Mesendoderm (in vitro differentiated cells): ENCODE measurements around the gene KRIT1.

Experiments
- DNase-seq: peaks from one replicate; pipeline ENCODE4 v3.0.0; 2013
- H2AK5ac ChIP-seq: 2 replicates; pipeline ENCODE4 v1.6.1; 2013; ENCODE audit warnings: low read length, inconsistent platforms
- H2BK120ac ChIP-seq: 2 replicates; pipeline ENCODE4 v1.6.1; 2013; ENCODE audit warnings: low read depth, mild to moderate bottlenecking, low read length, moderate library complexity, mixed read lengths
- H2BK15ac ChIP-seq: replicated peaks from 2 replicates; pipeline ENCODE4 v1.6.1; 2013; ENCODE audit warnings: low read depth, mild to moderate bottlenecking, moderate library complexity
- H2BK5ac ChIP-seq: 2 replicates; pipeline ENCODE4 v1.6.1; 2013; ENCODE audit warnings: low read length, inconsistent platforms
- H3K18ac ChIP-seq: 2 replicates; pipeline ENCODE4 v1.6.1; 2013; ENCODE audit warnings: mild to moderate bottlenecking, low read length, mixed read lengths
- H3K23ac ChIP-seq: one replicate; pipeline ENCODE4 v1.6.1; 2013; ENCODE audit warnings: low read length
- H3K27ac ChIP-seq: 2 replicates; pipeline ENCODE4 v1.5.1; 2013; ENCODE audit warnings: low read depth, mild to moderate bottlenecking, inconsistent platforms, low read length, moderate library complexity
- H3K27me3 ChIP-seq: 2 replicates; pipeline ENCODE4 v1.6.1; 2013; ENCODE audit warnings: low read length, control low read depth, mild to moderate bottlenecking, inconsistent platforms; ENCODE audit not compliant: insufficient read depth, poor library complexity
- H3K36me3 ChIP-seq: 2 replicates; pipeline ENCODE4 v1.6.1; 2013; ENCODE audit warnings: low read length, inconsistent platforms; ENCODE audit not compliant: control insufficient read depth, insufficient read depth
- H3K4ac ChIP-seq: one replicate; pipeline ENCODE4 v1.6.1; 2013; ENCODE audit warnings: low read depth, mild to moderate bottlenecking, low read length, moderate library complexity
- H3K4me1 ChIP-seq: 2 replicates; pipeline ENCODE4 v1.6.1; 2013; ENCODE audit warnings: low read depth, low read length, inconsistent platforms; ENCODE audit not compliant: control insufficient read depth
- H3K4me2 ChIP-seq: 2 replicates; pipeline ENCODE4 v1.6.1; 2013; ENCODE audit warnings: low read length
- H3K4me3 ChIP-seq: 2 replicates; pipeline ENCODE4 v1.5.1; 2013; ENCODE audit warnings: mild to moderate bottlenecking, low read length
- H3K56ac ChIP-seq: one replicate; pipeline ENCODE4 v1.6.1; 2013; ENCODE audit warnings: low read length
- H3K79me1 ChIP-seq: 2 replicates; pipeline ENCODE4 v1.6.1; 2013; ENCODE audit warnings: low read length, inconsistent platforms
- H3K79me2 ChIP-seq: 2 replicates; pipeline ENCODE4 v1.6.1; 2013; ENCODE audit warnings: mild to moderate bottlenecking, low read length; ENCODE audit not compliant: control insufficient read depth, insufficient read depth
- H3K9ac ChIP-seq: 2 replicates; pipeline ENCODE4 v1.6.1; 2013; ENCODE audit warnings: low read length, inconsistent platforms
- H4K5ac ChIP-seq: one replicate; pipeline ENCODE4 v1.6.1; 2013; ENCODE audit warnings: low read length
- H4K8ac ChIP-seq: one replicate; pipeline ENCODE4 v1.6.1; 2013; ENCODE audit warnings: low read depth, mild to moderate bottlenecking, control low read depth, low read length, moderate library complexity
- WGBS: extraction: QIAGEN DNeasy Blood & Tissue Kit; methylation state at CpG from one replicate; pipeline ENCODE4 v1.1.7; 2013; ENCODE audit warnings: low lambda C conversion rate, missing lambda C conversion rate; ENCODE audit not compliant: insufficient coverage; ENCODE audit errors: extremely low coverage; 5-methylcytosine and 5-hydroxymethylcytosine counted together

The KRIT1 gene

DNA sequence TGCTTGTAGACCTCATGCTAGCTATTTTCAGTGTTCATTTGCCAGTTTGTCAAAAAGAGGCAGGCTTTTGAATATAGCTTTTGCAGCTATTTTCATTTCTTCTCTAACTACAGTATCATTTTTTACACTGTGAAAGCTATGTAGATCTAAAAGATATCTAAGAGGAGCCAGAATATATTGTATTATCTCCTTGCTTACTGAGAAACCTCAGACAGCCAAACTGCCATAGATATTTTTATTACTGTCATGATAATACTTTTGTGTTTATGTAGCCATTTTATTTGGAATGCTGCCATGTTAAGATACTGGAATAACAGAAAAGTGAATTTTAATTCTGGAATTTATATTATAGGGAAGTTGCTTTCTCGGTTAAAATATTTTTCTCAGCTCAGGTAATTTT is 37.2 kb upstream of the KRIT1 start:
- Histone ChIP-seq H2BK120ac (no peak overlapping the region), H3K79me1 (peaks cover 10% of the 10 kb centered on the region), H2BK15ac (no peak overlapping the region), H3K79me2 (peaks cover 6% of the 10 kb centered on the region), H3K4me1 (peaks cover 7% of the 10 kb centered on the region), H3K4ac (no peak overlapping the region), H3K27me3 (no peaks in the 10 kb centered on the region), H3K4me2 (no peak overlapping the region), H3K23ac (no peak overlapping the region), H2BK5ac (no peak overlapping the region), H4K5ac (no peak overlapping the region), H3K18ac (no peak overlapping the region), H4K8ac (no peak overlapping the region), H3K36me3 (no peaks in the 10 kb centered on the region), H3K4me3 (no peak overlapping the region), H3K27ac (no peak overlapping the region), H2AK5ac (no peak overlapping the region), H3K9ac (no peak overlapping the region), H3K56ac (no peak overlapping the region)
- DNase-seq, result no peak
- WGBS, result no CpG with 5 or more reads among the region's 1 CpG

DNA sequence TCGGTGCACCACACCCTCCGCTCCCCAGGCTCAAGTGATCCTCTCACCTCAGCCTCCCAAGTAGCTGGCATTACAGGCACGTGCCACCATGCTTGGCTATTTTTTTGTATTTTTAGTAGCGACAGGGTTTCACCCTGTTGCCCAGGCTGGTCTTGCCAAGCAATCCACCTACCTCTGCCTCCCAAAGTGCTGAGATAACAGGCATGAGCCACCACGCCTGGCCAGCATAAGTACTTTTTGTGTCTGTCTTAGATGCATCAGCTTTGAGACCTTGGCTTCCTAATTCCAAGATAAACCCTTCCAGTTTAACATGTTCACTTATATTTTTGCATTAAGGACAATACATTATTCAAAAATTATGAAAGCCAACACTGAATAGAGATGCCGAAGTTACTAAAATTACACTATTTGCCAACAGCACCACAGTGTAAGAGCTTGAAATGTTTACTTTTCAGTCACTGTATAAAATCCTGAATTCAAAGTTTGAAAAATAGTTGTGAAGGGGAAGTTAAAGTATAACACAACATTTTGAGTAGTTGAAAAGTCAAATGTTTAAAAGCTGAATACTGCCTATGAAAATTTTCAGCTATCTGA is 36.6 kb upstream of the KRIT1 start:
- H2BK120ac ChIP-seq, result no peak overlapping the region
- no peak overlapping the region for H2BK5ac ChIP-seq
- H3K4me2 ChIP-seq, result no peak overlapping the region
- H2AK5ac ChIP-seq, result no peak overlapping the region
- H3K27ac ChIP-seq, result no peak overlapping the region
- DNase-seq, result no peak
- H4K5ac ChIP-seq, result no peak overlapping the region
- H3K18ac ChIP-seq, result no peak overlapping the region
- H2BK15ac ChIP-seq, result no peak overlapping the region
- H3K4ac ChIP-seq, result no peak overlapping the region
- peaks cover 6% of the 10 kb centered on the region for H3K79me2 ChIP-seq
- peaks cover 12% of the 10 kb centered on the region for H3K79me1 ChIP-seq
- no peak overlapping the region for H3K9ac ChIP-seq
- H3K4me3 ChIP-seq, result no peak overlapping the region
- no peak overlapping the region for H3K56ac ChIP-seq
- peaks cover 7% of the 10 kb centered on the region for H3K4me1 ChIP-seq
- no peaks in the 10 kb centered on the region for H3K36me3 ChIP-seq
- WGBS, result no CpG with 5 or more reads among the region's 6 CpGs
- no peaks in the 10 kb centered on the region for H3K27me3 ChIP-seq
- no peak overlapping the region for H3K23ac ChIP-seq
- H4K8ac ChIP-seq, result no peak overlapping the region

DNA sequence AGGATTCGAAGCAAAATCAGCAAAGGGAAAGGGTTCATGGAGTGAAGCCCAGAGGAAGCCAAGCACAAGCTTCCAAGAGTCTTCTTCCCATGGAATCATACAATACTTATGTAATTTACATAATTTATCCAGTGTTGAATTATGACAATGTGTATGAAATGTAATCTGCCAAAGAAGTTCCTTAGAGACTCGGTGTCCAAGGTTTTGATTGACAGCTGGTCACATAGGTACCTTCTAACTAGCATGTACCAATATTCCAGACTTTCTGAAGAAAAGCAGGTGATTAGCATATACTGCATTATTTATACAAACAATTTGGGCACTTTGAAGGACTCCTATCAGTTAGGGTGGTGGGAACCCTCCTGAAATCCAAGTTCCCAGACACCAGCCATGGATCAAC is 35.3 kb upstream of the KRIT1 start:
- peaks cover 14% of the 10 kb centered on the region for H3K79me1 ChIP-seq
- H3K9ac ChIP-seq, result no peak overlapping the region
- H3K79me2 ChIP-seq, result peaks cover 6% of the 10 kb centered on the region
- no peak overlapping the region for H3K56ac ChIP-seq
- WGBS, result no CpG with 5 or more reads among the region's 2 CpGs
- no peak for DNase-seq
- H4K5ac ChIP-seq, result no peak overlapping the region
- H3K23ac ChIP-seq, result no peak overlapping the region
- no peak overlapping the region for H3K4ac ChIP-seq
- H3K27me3 ChIP-seq, result no peaks in the 10 kb centered on the region
- H2BK15ac ChIP-seq, result no peak overlapping the region
- H3K18ac ChIP-seq, result no peak overlapping the region
- H3K36me3 ChIP-seq, result no peaks in the 10 kb centered on the region
- no peak overlapping the region for H4K8ac ChIP-seq
- H3K27ac ChIP-seq, result no peak overlapping the region
- no peak overlapping the region for H3K4me2 ChIP-seq
- H3K4me3 ChIP-seq, result no peak overlapping the region
- no peak overlapping the region for H2BK120ac ChIP-seq
- H2BK5ac ChIP-seq, result no peak overlapping the region
- H3K4me1 ChIP-seq, result peaks cover 7% of the 10 kb centered on the region
- H2AK5ac ChIP-seq, result no peak overlapping the region

DNA sequence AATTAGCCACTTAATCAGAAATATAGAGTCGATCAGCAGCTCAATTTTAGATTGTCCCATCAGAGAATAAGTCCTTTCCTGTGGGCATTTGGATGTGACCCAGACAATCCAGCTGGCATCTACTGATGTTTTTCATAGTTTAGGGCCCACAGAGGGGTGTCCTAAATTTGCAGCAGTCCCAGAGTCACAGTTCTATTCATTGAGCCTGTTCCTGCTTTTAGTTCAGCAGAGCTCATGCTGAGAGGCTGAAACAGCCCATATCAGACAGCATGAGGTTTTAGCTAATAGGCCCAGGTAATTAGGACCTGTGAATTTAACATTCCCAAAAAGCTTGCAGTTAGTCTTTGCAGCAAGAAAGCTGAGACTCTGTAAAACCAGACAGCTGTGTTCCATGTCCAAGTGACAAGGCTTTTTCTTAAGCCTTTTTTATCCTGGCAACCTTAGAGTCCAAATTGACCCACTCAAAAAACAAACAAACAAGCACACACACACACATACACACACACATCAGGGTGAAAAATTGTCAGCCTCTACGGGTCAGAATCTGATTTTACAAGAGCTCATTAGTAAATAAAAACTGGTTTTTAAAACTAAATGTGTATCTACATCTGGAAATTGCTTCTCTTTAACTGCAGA is 33.8 kb upstream of the KRIT1 start:
- no peak overlapping the region for H2BK5ac ChIP-seq
- no peak overlapping the region for H3K4me2 ChIP-seq
- no peak overlapping the region for H3K4ac ChIP-seq
- no peak overlapping the region for H2AK5ac ChIP-seq
- H4K5ac ChIP-seq, result no peak overlapping the region
- no CpG with 5 or more reads among the region's 2 CpGs for WGBS
- no peaks in the 10 kb centered on the region for H3K36me3 ChIP-seq
- peak; percentile 74 for DNase-seq
- H3K9ac ChIP-seq, result no peak overlapping the region
- no peak overlapping the region for H3K56ac ChIP-seq
- H3K23ac ChIP-seq, result no peak overlapping the region
- H3K27ac ChIP-seq, result no peak overlapping the region
- no peaks in the 10 kb centered on the region for H3K27me3 ChIP-seq
- peaks cover 7% of the 10 kb centered on the region for H3K4me1 ChIP-seq
- no peak overlapping the region for H2BK120ac ChIP-seq
- H2BK15ac ChIP-seq, result no peak overlapping the region
- H3K79me1 ChIP-seq, result peaks cover 15% of the 10 kb centered on the region
- H3K79me2 ChIP-seq, result peaks cover 10% of the 10 kb centered on the region
- no peak overlapping the region for H3K4me3 ChIP-seq
- no peak overlapping the region for H3K18ac ChIP-seq
- H4K8ac ChIP-seq, result no peak overlapping the region

DNA sequence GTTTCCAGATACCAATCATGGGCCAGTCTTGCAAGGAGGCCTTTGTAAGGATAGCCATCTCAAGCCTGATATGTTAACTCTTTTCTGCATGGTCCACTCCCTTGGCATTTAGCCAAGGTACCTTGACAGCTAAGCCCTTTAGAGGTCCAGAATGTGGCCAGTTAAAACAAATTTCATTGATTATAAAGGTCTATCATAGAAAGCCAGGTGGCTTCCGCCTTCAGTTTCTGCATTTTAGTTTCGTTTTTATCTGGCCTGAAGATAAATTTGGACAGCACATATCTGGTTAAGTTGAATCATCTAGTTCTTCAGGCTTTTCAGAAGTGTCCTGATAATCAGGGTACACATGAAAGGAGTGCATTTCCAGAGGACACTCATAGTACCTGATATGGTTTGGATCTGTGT is 30.7 kb upstream of the KRIT1 start:
- Histone ChIP-seq H2BK15ac (no peak overlapping the region), H2BK120ac (no peak overlapping the region), H3K4me3 (no peak overlapping the region), H3K4ac (no peak overlapping the region), H4K5ac (no peak overlapping the region), H2BK5ac (no peak overlapping the region), H3K27ac (no peak overlapping the region), H3K18ac (no peak overlapping the region), H3K56ac (no peak overlapping the region), H3K79me1 (peaks cover 14% of the 10 kb centered on the region), H4K8ac (no peak overlapping the region), H3K9ac (no peak overlapping the region), H3K27me3 (no peaks in the 10 kb centered on the region), H3K79me2 (peaks cover 12% of the 10 kb centered on the region), H3K36me3 (no peaks in the 10 kb centered on the region), H3K4me1 (peaks cover 7% of the 10 kb centered on the region), H3K23ac (no peak overlapping the region), H3K4me2 (no peak overlapping the region), H2AK5ac (no peak overlapping the region)
- no peak for DNase-seq
- no CpG with 5 or more reads among the region's 2 CpGs for WGBS

DNA sequence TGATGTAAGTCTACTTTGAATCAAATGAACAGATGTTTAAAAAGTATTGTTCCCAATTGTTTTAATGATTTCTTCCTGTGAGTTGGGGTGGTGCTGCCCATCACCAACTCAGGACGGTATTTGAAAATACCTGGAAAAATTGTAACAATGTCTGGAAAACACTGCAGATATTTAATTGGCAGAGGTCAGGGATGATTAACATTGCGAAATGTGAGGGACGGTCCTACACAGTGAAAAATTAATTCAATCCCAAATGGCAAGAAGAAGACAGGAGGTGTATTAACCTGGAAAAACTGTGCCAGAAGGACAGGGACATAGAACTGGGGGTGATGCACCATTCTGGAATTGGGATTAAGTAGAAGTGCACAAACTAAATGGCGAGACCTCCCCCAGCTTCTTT is 29.6 kb upstream of the KRIT1 start:
- Histone ChIP-seq H2BK120ac (no peak overlapping the region), H3K4me2 (no peak overlapping the region), H2BK15ac (no peak overlapping the region), H2AK5ac (no peak overlapping the region), H3K18ac (no peak overlapping the region), H3K79me1 (peaks cover 13% of the 10 kb centered on the region), H3K4ac (no peak overlapping the region), H3K36me3 (no peaks in the 10 kb centered on the region), H4K8ac (no peak overlapping the region), H3K56ac (no peak overlapping the region), H3K9ac (no peak overlapping the region), H2BK5ac (no peak overlapping the region), H3K79me2 (peaks cover 10% of the 10 kb centered on the region), H3K4me1 (peaks cover 7% of the 10 kb centered on the region), H4K5ac (no peak overlapping the region), H3K23ac (no peak overlapping the region), H3K27me3 (no peaks in the 10 kb centered on the region), H3K4me3 (no peak overlapping the region), H3K27ac (no peak overlapping the region)
- no CpG with 5 or more reads among the region's 4 CpGs for WGBS
- no peak for DNase-seq
